ENCODE data around the gene DYNC1LI1. TPM values are rescaled to one million over a fixed set of nuclear protein-coding genes. Genes with fewer than 3 reads are reported as not detected.
A peak's percentile ranks its signal among the peaks of the same experiment; 100 is the strongest.

The DYNC1LI1 gene
- total RNA-seq (10 to 100 TPM; 24.4 to 30.8 TPM), total RNA-seq (56.5 to 62.6 reads per million in 2 donors)

- ATAC-seq: peak; percentile 97
- H3K27ac Mint-ChIP-seq: peak within 1 kb of the TSS; percentile 75
Observed at GRCh38 chr3:32570421-32571191, at the start of gene DYNC1LI1. Gene DYNC1LI1, minus strand, starts transcription at chr3:32570858. Its CDS starts 88 bp downstream, at chr3:32570770.

GRCh38 chr3:32619395-32619794, 48.7 kb upstream of the DYNC1LI1 start:
- H3K27ac Mint-ChIP-seq: no peak overlapping the region
- ATAC-seq (no peak), DNase-seq (no peak)
- H3K9me3 ChIP-seq (ENCODE audit: control insufficient read depth, low read length, poor library complexity, severe bottlenecking): no peaks in the 10 kb centered on the region
- H3K27me3 Mint-ChIP-seq: no peaks in the 10 kb centered on the region
- peaks cover 2% of the 10 kb centered on the region for H3K4me1 Mint-ChIP-seq
- no peak overlapping the region for H3K4me3 Mint-ChIP-seq
- H3K36me3 Mint-ChIP-seq (ENCODE audit: low read depth): no peaks in the 10 kb centered on the region

More at GRCh38 chr3:32570421-32571191, at the start of gene DYNC1LI1:
- DNase-seq: peak; percentile 86 to 98 (median 95)
- H3K9me3 ChIP-seq (ENCODE audit: control insufficient read depth, low read length, poor library complexity, severe bottlenecking): no peaks in the 10 kb centered on the region
- H3K27me3 Mint-ChIP-seq: no peaks in the 10 kb centered on the region
- peak within 1 kb of the TSS; percentile 93 for H3K4me3 Mint-ChIP-seq
- no peaks in the 10 kb centered on the region for H3K36me3 Mint-ChIP-seq (ENCODE audit: low read depth)
- peaks cover 14% of the 10 kb centered on the region for H3K4me1 Mint-ChIP-seq

- no peak overlapping the region for H3K4me3 Mint-ChIP-seq
- H3K27me3 Mint-ChIP-seq: peaks cover 22% of the 10 kb centered on the region
- peaks cover 3% of the 10 kb centered on the region for H3K36me3 Mint-ChIP-seq (ENCODE audit: low read depth)
- H3K4me1 Mint-ChIP-seq: no peaks in the 10 kb centered on the region
- ATAC-seq: no peak
- no peak overlapping the region for H3K27ac Mint-ChIP-seq
- no peaks in the 10 kb centered on the region for H3K9me3 ChIP-seq (ENCODE audit: control insufficient read depth, low read length, poor library complexity, severe bottlenecking)
- DNase-seq: no peak
Observed at GRCh38 chr3:32616267-32616962, 45.8 kb upstream of the DYNC1LI1 start.

- DNase-seq: no peak
- Mint-ChIP-seq H3K4me3 (no peak overlapping the region), H3K27me3 (peaks cover 22% of the 10 kb centered on the region), H3K4me1 (no peaks in the 10 kb centered on the region), H3K36me3 (ENCODE audit: low read depth) (peaks cover 3% of the 10 kb centered on the region), H3K27ac (no peak overlapping the region)
- H3K9me3 ChIP-seq (ENCODE audit: control insufficient read depth, low read length, poor library complexity, severe bottlenecking): no peaks in the 10 kb centered on the region
- no peak for ATAC-seq
Observed at GRCh38 chr3:32614956-32615355, 44.3 kb upstream of the DYNC1LI1 start.

- no peaks in the 10 kb centered on the region for H3K9me3 ChIP-seq (ENCODE audit: control insufficient read depth, low read length, poor library complexity, severe bottlenecking)
- DNase-seq (no peak), ATAC-seq (no peak)
- no peaks in the 10 kb centered on the region for H3K4me1 Mint-ChIP-seq
- no peak overlapping the region for H3K27ac Mint-ChIP-seq
- peaks cover 3% of the 10 kb centered on the region for H3K36me3 Mint-ChIP-seq (ENCODE audit: low read depth)
- no peak overlapping the region for H3K4me3 Mint-ChIP-seq
- peaks cover 22% of the 10 kb centered on the region for H3K27me3 Mint-ChIP-seq
Observed at GRCh38 chr3:32613183-32613582, 42.5 kb upstream of the DYNC1LI1 start.

GRCh38 chr3:32612547-32612946, 41.9 kb upstream of the DYNC1LI1 start:
- H3K36me3 Mint-ChIP-seq (ENCODE audit: low read depth): peaks cover 3% of the 10 kb centered on the region
- ATAC-seq: no peak
- H3K9me3 ChIP-seq (ENCODE audit: control insufficient read depth, low read length, poor library complexity, severe bottlenecking): no peaks in the 10 kb centered on the region
- no peak overlapping the region for H3K27ac Mint-ChIP-seq
- H3K4me3 Mint-ChIP-seq: no peak overlapping the region
- DNase-seq: no peak
- no peaks in the 10 kb centered on the region for H3K4me1 Mint-ChIP-seq
- H3K27me3 Mint-ChIP-seq: peaks cover 22% of the 10 kb centered on the region

GRCh38 chr3:32607522-32607921, 36.9 kb upstream of the DYNC1LI1 start:
- H3K36me3 Mint-ChIP-seq (ENCODE audit: low read depth): no peaks in the 10 kb centered on the region
- H3K27ac Mint-ChIP-seq: no peak overlapping the region
- no peaks in the 10 kb centered on the region for H3K9me3 ChIP-seq (ENCODE audit: control insufficient read depth, low read length, poor library complexity, severe bottlenecking)
- ATAC-seq (no peak), DNase-seq (no peak)
- no peak overlapping the region for H3K4me3 Mint-ChIP-seq
- peaks cover 16% of the 10 kb centered on the region for H3K27me3 Mint-ChIP-seq
- H3K4me1 Mint-ChIP-seq: no peaks in the 10 kb centered on the region

GRCh38 chr3:32606960-32607359, 36.3 kb upstream of the DYNC1LI1 start:
- Mint-ChIP-seq H3K4me3 (no peak overlapping the region), H3K4me1 (no peaks in the 10 kb centered on the region), H3K27me3 (peaks cover 15% of the 10 kb centered on the region), H3K27ac (no peak overlapping the region), H3K36me3 (ENCODE audit: low read depth) (no peaks in the 10 kb centered on the region)
- H3K9me3 ChIP-seq (ENCODE audit: control insufficient read depth, low read length, poor library complexity, severe bottlenecking): no peaks in the 10 kb centered on the region
- DNase-seq (no peak), ATAC-seq (no peak)

GRCh38 chr3:32606277-32606676, 35.6 kb upstream of the DYNC1LI1 start:
- ATAC-seq (no peak), DNase-seq (no peak)
- Mint-ChIP-seq H3K36me3 (ENCODE audit: low read depth) (no peaks in the 10 kb centered on the region), H3K4me1 (no peaks in the 10 kb centered on the region), H3K27me3 (peaks cover 19% of the 10 kb centered on the region), H3K4me3 (no peak overlapping the region), H3K27ac (no peak overlapping the region)
- H3K9me3 ChIP-seq (ENCODE audit: control insufficient read depth, low read length, poor library complexity, severe bottlenecking): no peaks in the 10 kb centered on the region

GRCh38 chr3:32603064-32603463, 32.4 kb upstream of the DYNC1LI1 start:
- H3K4me1 Mint-ChIP-seq: no peaks in the 10 kb centered on the region
- DNase-seq (no peak), ATAC-seq (no peak)
- no peak overlapping the region for H3K27ac Mint-ChIP-seq
- H3K27me3 Mint-ChIP-seq: peaks cover 35% of the 10 kb centered on the region
- no peaks in the 10 kb centered on the region for H3K36me3 Mint-ChIP-seq (ENCODE audit: low read depth)
- no peaks in the 10 kb centered on the region for H3K9me3 ChIP-seq (ENCODE audit: control insufficient read depth, low read length, poor library complexity, severe bottlenecking)
- no peak overlapping the region for H3K4me3 Mint-ChIP-seq

- Mint-ChIP-seq H3K4me1 (no peaks in the 10 kb centered on the region), H3K27ac (no peak overlapping the region), H3K4me3 (no peak overlapping the region), H3K27me3 (peaks cover 44% of the 10 kb centered on the region), H3K36me3 (ENCODE audit: low read depth) (peaks cover 2% of the 10 kb centered on the region)
- ATAC-seq (no peak), DNase-seq (no peak)
- no peaks in the 10 kb centered on the region for H3K9me3 ChIP-seq (ENCODE audit: control insufficient read depth, low read length, poor library complexity, severe bottlenecking)
Observed at GRCh38 chr3:32602206-32602605, 31.5 kb upstream of the DYNC1LI1 start.

- Mint-ChIP-seq H3K27me3 (peaks cover 49% of the 10 kb centered on the region), H3K36me3 (ENCODE audit: low read depth) (peaks cover 2% of the 10 kb centered on the region), H3K4me1 (no peaks in the 10 kb centered on the region), H3K27ac (no peak overlapping the region), H3K4me3 (no peak overlapping the region)
- no peaks in the 10 kb centered on the region for H3K9me3 ChIP-seq (ENCODE audit: control insufficient read depth, low read length, poor library complexity, severe bottlenecking)
- DNase-seq (no peak), ATAC-seq (no peak)
Observed at GRCh38 chr3:32601722-32602121, 31.1 kb upstream of the DYNC1LI1 start.

- DNase-seq (no peak), ATAC-seq (no peak)
- Mint-ChIP-seq H3K27ac (no peak overlapping the region), H3K4me1 (no peaks in the 10 kb centered on the region), H3K36me3 (ENCODE audit: low read depth) (peaks cover 4% of the 10 kb centered on the region), H3K4me3 (no peak overlapping the region), H3K27me3 (peaks cover 70% of the 10 kb centered on the region)
- no peaks in the 10 kb centered on the region for H3K9me3 ChIP-seq (ENCODE audit: control insufficient read depth, low read length, poor library complexity, severe bottlenecking)
Observed at GRCh38 chr3:32597656-32598055, 27.0 kb upstream of the DYNC1LI1 start.
